Myocyte (in vitro differentiated cells): ENCODE results near the gene GNA12. TPM values are rescaled to one million over a fixed set of nuclear protein-coding genes. Genes with fewer than 3 reads are reported as not detected.
"Not testable (repeated sequence)": the region's sequence is repeated elsewhere in the genome, so short reads cannot be mapped to it uniquely, and the experiment has no call there.

Experiments
- DNase-seq: peaks from one replicate; pipeline ENCODE4 v3.0.0-alpha.2; 2012; ENCODE audit warnings: low read depth
- total RNA-seq: library from RNA; depleted of rRNA; stranded (reverse); fragments of >200 nt; gene quantifications from 2 replicates; pipeline ENCODE4 v1.2.3, GENCODE V29; 2014

Gene GNA12
- total RNA-seq, 1 donor from 2014 or later = 10.2 TPM

DNA sequence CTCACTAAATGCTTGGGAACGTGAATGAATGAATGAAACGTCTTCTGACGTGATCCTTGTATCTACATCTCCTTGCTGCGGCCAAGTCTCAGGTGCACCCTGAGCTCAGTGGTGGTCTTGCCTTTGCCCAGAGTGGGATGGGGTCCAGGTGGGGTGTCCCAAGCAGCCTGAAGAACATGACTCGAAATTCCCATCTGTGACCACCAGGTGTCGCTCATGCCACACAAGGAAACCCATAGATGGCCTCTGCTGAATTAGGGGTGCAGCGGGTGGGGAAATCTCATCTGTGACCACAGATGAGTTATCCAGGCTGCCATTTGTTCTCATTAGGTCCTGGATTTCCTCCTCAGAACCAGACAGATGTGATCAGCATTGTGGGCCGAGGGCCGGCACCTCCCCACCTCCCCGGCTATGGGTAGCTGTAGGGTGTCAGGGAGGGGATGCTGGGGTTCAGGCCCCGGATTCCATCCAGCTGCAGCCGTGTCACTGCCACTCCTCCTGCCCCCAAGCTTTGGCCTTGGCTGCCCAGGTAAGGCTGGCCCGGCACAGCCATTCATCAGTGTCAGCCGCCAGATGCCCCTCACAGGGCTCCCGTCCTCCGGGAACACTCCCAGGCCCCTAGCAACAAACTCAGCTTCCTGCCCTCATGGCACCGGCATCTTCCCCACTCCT lies 21.0 kb upstream of the GNA12 start:
- DNase-seq = peak; percentile 87

GRCh38 chr7:2864204-2864985 lies 20.3 kb upstream of the GNA12 start:
- DNase-seq = no peak

DNA sequence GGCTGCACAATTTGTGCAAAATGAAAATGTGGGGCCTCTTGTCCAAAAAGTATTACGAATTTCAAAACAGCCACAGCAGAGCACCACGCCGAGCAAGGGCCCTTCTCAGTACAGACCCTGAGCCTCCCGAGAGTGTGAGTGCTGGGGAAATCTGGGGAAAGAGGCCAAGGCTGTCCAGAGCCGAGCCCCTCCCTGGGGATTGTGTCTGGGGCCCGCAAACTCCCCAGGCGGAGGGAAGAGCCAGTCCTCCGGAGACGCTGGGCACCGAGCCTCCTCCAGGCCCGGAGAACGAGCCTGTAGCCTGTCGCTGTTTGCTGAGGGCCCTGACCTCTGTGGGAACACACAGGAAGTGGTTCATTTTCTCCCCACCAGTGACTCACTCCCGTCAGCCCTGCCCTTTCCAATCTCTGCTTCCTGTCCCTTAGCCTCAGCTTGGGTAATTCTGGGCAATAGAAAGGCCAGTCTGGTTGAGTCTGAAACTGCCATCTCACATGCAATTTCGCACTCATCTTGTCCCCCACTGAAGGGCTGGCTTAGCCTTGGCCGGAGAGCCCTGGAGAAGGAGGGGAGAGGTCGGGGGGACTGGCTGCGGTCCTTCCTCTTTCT lies 19.5 kb upstream of the GNA12 start:
- DNase-seq = peak; percentile 96

DNA sequence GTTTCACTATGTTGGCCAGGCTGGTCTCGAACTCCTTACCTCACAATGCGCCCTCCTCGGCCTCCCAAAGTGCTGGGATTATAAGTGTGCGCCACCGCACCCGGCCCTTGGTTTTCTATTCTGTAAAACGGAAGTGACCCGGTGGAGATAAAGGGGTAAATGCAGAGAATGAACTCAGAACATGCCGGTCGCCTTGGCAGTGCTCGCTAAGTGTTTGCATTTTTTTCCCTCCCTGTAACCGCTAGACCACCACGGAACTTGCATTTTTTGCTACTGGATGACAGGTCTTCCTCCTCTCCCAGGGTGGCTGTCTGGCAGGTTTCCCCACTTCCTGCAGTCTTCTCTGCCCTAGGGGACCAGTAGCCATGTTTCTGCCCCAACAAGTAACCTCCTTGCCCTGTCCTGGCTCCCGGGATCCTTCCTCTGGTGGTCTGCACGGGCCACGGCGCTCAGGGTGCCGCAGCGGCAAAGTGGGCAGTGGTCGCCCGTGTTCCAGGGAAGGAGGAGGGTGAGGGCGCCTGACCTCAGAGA lies 18.8 kb upstream of the GNA12 start:
- DNase-seq = no peak

DNA sequence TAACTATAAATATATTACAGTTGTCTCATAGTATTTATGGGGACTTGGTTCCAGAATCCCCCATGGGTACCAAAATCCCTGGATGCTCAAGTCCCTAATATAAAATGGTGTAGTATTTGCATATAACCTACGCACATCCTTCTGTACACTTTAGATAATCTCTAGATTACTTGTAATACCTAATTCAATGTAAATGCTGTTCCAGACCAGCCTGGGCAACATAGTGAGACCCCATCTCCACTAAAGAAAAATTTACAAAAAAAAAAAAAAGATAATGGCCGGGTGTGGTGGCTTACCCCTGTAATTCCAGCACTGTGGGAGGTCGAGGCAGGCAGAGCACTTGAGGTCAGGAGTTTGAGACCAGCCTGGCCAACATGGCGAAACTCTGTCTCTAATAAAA lies 17.4 kb upstream of the GNA12 start:
- no peak for DNase-seq

DNA sequence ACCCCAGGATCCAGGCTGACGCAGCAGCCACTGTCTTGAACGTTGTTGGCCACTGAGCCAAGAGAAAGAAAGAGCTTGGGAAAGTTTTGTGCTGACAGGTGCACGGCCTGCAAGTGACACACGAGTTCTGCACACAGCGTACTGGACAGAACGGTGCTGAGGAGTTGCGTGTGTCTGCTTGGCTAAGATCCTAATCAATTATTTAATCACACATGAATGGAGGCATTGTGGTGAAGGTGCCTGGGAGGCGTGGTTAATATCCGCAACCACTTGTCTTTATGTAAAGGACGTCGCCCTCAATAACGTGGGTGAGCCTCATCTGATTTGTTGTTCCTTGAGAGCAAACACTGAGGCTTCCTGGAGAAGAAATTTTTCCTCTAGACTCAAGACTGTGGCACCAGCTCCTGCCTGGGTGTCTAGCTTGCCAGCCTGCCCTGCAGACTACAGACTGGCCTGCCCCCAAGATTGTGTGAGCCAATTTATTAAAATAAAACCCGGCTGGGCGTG lies 16.6 kb upstream of the GNA12 start:
- peak; percentile 23 for DNase-seq

DNA sequence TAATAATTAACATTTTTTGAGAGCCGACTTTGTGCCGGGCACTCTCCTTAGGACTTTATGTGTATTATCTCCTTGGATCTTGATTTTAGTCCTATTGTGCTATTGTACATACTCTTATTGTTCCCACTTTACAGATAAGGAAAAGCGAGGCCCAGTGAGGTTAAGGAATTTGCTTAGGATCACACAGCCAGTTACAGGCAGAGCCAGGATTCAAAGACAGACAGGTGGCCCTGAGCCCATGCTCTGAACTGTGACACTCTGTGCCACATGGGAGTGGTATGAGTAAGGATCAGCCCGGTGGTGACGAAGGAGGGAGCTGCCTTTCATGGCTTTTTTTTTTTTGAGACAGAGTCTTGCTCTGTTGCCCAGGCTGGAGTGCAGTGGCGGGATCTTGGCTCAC lies 15.8 kb upstream of the GNA12 start:
- no peak for DNase-seq

DNA sequence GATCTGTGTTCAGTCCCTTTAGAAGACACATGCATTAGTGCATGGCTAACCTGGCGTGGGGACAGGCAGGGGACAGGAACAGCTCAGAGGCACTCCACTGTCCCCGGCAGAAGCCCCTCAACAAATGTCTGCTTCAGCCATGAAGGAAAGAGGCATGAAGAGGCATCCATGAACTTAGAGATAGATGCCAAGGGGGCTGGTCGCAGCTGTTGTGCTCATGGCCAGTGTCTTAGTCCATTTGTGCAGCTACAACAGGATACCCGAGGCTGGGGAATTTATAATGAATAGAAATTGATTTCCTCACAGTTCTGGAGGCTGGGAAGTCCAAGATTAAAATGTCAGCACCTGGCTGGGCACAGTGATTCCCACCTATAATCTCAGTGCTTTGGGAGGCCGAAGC lies 14.5 kb upstream of the GNA12 start:
- peak; percentile 47 for DNase-seq

GRCh38 chr7:2856388-2857169 lies 12.5 kb upstream of the GNA12 start:
- no peak for DNase-seq

GRCh38 chr7:2855386-2855785 lies 11.3 kb upstream of the GNA12 start:
- DNase-seq = no peak

- DNase-seq = not testable (repeated sequence)
Observed at GRCh38 chr7:2853552-2853951, 9.4 kb upstream of the GNA12 start.

- peak; percentile 36 for DNase-seq
Observed at GRCh38 chr7:2853147-2853546, 9.0 kb upstream of the GNA12 start.

GRCh38 chr7:2851497-2851896 lies 7.4 kb upstream of the GNA12 start:
- DNase-seq = no peak

DNA sequence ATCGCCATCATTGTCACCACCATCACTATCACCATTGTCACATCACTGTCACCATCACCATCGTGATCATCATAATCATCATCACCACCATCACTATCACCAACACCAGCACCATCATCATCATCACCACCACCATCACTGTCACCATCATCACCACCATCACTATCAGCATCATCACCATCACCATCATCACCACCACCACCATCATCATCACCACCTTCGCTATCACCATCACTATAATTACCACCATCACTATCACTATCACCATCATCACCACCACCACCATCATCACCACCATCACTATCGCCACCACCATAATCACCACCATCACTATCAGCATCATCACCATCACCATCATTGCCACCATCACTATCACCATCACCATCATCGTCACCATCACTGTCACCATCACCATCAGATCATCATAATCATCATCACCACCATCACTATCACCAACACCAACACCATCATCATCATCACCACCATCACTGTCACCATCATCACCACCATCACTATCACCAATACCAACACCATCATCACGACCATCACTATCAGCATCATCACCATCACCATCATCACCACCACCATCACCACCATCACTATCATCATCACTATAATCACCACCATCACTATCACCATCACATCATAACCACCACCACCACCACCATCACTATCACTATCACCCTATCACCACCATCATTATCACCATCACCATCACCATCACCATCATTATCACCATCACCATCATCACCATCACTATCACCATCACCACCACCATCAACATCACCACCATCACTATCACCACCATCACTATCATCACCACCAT lies 6.0 kb upstream of the GNA12 start:
- no peak for DNase-seq

DNA sequence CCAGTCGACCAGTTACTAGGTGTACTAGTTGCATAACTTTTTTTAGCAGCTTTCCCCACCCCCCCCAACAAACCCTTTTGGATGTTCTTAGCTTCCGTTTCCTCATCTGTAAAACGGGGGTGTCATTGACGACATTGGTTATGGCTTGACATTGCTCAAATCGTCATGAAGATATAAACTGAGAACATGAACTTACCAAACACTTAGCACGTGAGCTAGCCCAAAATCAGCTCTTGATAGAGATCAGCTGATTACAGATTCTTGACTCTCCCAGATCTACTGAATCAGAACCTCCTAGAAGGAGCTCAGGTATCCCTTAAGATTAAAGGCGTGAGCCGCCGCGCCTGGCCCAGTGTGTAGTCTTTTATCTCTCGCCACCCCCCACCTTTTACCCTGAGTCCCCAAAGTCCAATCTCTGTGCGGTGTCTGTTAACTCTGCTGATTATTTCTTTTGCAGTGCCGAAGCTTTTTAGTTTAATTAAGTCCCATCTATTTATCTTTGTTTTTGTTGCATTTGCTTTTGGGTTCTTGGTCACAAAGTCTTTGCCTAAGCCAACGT lies 1.0 kb upstream of the GNA12 start:
- DNase-seq = no peak

GRCh38 chr7:2843711-2844152 lies 376 bp downstream of the GNA12 start:
- peak; percentile 40 for DNase-seq

- no peak for DNase-seq
Observed at GRCh38 chr7:2843191-2843685, 870 bp downstream of the GNA12 start.

GRCh38 chr7:2841907-2842306 lies 2.2 kb downstream of the GNA12 start:
- DNase-seq = no peak

GRCh38 chr7:2840458-2840857 lies 3.6 kb downstream of the GNA12 start:
- DNase-seq = no peak
